Measurements from ENCODE around the gene UNC5A. TPM values are rescaled to one million over a fixed set of nuclear protein-coding genes. Genes with fewer than 3 reads are reported as not detected.

Gene UNC5A
- total RNA-seq, 2 donors from 2014 or later = 0.89 to 1.4 TPM

GRCh38 chr5:176773408-176774035 lies 36.8 kb upstream of the UNC5A start:
- H3K27ac Mint-ChIP-seq = no peak overlapping the region
- H3K36me3 ChIP-seq (ENCODE audit: control insufficient read depth, insufficient read depth, low read length) = no peaks in the 10 kb centered on the region
- H3K4me1 Mint-ChIP-seq = peaks cover 10% of the 10 kb centered on the region
- H3K27me3 Mint-ChIP-seq (ENCODE audit: insufficient read depth) = peaks cover 6% of the 10 kb centered on the region
- H3K9me3 Mint-ChIP-seq = no peaks in the 10 kb centered on the region
- no peaks in the 10 kb centered on the region for H3K36me3 Mint-ChIP-seq (ENCODE audit: low read depth)
- DNase-seq = peak; percentile 36
- H3K4me3 Mint-ChIP-seq = no peak overlapping the region
- no peaks in the 10 kb centered on the region for H3K4me1 ChIP-seq (ENCODE audit: control insufficient read depth, insufficient read depth, low read length)
- WGBS, 2 experiments (ENCODE audit: insufficient coverage in 1 of 2, insufficient read length in 1 of 2) = 95 to 96% methylated on average over 14 to 16 of the region's 16 CpGs
- no peaks in the 10 kb centered on the region for H3K27me3 ChIP-seq (ENCODE audit: control insufficient read depth, insufficient read depth, low read length, poor library complexity, severe bottlenecking)
- no peak overlapping the region for H3K9ac ChIP-seq (ENCODE audit: extremely low read depth, low read length, poor library complexity, severe bottlenecking)
- no peaks in the 10 kb centered on the region for H3K9me3 ChIP-seq (ENCODE audit: control insufficient read depth, low read length)
- no peak overlapping the region for H3K4me3 ChIP-seq (ENCODE audit: low read length)
- no peak for TF ChIP-seq CTCF (conservative IDR thresholded peaks at IDR 0.05)
- no peak overlapping the region for H3K27ac ChIP-seq (ENCODE audit: low read depth, low read length)

- Mint-ChIP-seq H3K36me3 (ENCODE audit: low read depth) (no peaks in the 10 kb centered on the region), H3K9me3 (no peaks in the 10 kb centered on the region), H3K27ac (no peak overlapping the region), H3K27me3 (ENCODE audit: insufficient read depth) (peaks cover 6% of the 10 kb centered on the region), H3K4me3 (no peak overlapping the region), H3K4me1 (peaks cover 10% of the 10 kb centered on the region)
- Histone ChIP-seq H3K4me3 (ENCODE audit: low read length) (no peak overlapping the region), H3K36me3 (ENCODE audit: control insufficient read depth, insufficient read depth, low read length) (no peaks in the 10 kb centered on the region), H3K4me1 (ENCODE audit: control insufficient read depth, insufficient read depth, low read length) (no peaks in the 10 kb centered on the region), H3K9me3 (ENCODE audit: control insufficient read depth, low read length) (no peaks in the 10 kb centered on the region), H3K9ac (ENCODE audit: extremely low read depth, low read length, poor library complexity, severe bottlenecking) (no peak overlapping the region), H3K27ac (ENCODE audit: low read depth, low read length) (no peak overlapping the region), H3K27me3 (ENCODE audit: control insufficient read depth, insufficient read depth, low read length, poor library complexity, severe bottlenecking) (no peaks in the 10 kb centered on the region)
- peak; percentile 84 for DNase-seq
- WGBS, 2 experiments (ENCODE audit: insufficient coverage in 1 of 2, insufficient read length in 1 of 2) = 60 to 68% methylated on average over 15 to 24 of the region's 24 CpGs
- no peak for TF ChIP-seq CTCF (conservative IDR thresholded peaks at IDR 0.05)
Measured at GRCh38 chr5:176774216-176775171, 35.9 kb upstream of the UNC5A start.

- H3K9me3 ChIP-seq (ENCODE audit: control insufficient read depth, low read length) = no peaks in the 10 kb centered on the region
- Mint-ChIP-seq H3K27ac (no peak overlapping the region), H3K9me3 (no peaks in the 10 kb centered on the region), H3K4me1 (peaks cover 14% of the 10 kb centered on the region), H3K36me3 (ENCODE audit: low read depth) (no peaks in the 10 kb centered on the region), H3K27me3 (ENCODE audit: insufficient read depth) (peaks cover 6% of the 10 kb centered on the region), H3K4me3 (no peak overlapping the region)
- WGBS, 2 experiments (ENCODE audit: insufficient coverage in 1 of 2, insufficient read length in 1 of 2) = 88 to 91% methylated on average over 6 to 7 of the region's 7 CpGs
- no peaks in the 10 kb centered on the region for H3K4me1 ChIP-seq (ENCODE audit: control insufficient read depth, insufficient read depth, low read length)
- no peak for DNase-seq
- no peak overlapping the region for H3K4me3 ChIP-seq (ENCODE audit: low read length)
- no peak overlapping the region for H3K27ac ChIP-seq (ENCODE audit: low read depth, low read length)
- no peak overlapping the region for H3K9ac ChIP-seq (ENCODE audit: extremely low read depth, low read length, poor library complexity, severe bottlenecking)
- no peaks in the 10 kb centered on the region for H3K27me3 ChIP-seq (ENCODE audit: control insufficient read depth, insufficient read depth, low read length, poor library complexity, severe bottlenecking)
- no peaks in the 10 kb centered on the region for H3K36me3 ChIP-seq (ENCODE audit: control insufficient read depth, insufficient read depth, low read length)
- no peak for TF ChIP-seq CTCF (conservative IDR thresholded peaks at IDR 0.05)
Measured at GRCh38 chr5:176775409-176775808, 35.0 kb upstream of the UNC5A start.

Measured in endodermal cell (in vitro differentiated cells).